ENCODE measurements around the gene AURKA. TPM values are rescaled to one million over a fixed set of nuclear protein-coding genes. Genes with fewer than 3 reads are reported as not detected.

The AURKA gene
- total RNA-seq, 3 donors from 2014 or later (not counting 1 experiment from before 2014, with no cell fraction given): 1.5 to 2.9 (median 2.0) TPM

DNA sequence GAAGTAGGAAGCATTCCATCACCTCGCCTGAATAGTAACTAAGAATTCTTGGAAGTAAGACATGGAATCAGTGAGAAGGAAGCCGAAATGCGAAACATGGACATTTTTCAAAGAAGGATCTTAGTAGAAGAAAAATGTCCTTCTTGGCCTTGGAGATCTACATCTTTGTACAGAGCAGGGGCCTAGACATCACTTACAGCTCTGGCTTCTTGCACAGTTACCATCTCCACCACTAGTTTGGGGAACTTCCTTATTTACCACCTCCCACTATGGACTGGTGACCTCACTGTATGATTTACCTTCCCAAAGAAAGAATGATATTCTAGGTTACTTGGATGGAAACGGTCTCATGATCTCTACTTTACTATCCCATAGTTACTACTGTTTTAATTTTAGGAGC is 35.8 kb upstream of the AURKA start:
- TF ChIP-seq, protein P1, sequence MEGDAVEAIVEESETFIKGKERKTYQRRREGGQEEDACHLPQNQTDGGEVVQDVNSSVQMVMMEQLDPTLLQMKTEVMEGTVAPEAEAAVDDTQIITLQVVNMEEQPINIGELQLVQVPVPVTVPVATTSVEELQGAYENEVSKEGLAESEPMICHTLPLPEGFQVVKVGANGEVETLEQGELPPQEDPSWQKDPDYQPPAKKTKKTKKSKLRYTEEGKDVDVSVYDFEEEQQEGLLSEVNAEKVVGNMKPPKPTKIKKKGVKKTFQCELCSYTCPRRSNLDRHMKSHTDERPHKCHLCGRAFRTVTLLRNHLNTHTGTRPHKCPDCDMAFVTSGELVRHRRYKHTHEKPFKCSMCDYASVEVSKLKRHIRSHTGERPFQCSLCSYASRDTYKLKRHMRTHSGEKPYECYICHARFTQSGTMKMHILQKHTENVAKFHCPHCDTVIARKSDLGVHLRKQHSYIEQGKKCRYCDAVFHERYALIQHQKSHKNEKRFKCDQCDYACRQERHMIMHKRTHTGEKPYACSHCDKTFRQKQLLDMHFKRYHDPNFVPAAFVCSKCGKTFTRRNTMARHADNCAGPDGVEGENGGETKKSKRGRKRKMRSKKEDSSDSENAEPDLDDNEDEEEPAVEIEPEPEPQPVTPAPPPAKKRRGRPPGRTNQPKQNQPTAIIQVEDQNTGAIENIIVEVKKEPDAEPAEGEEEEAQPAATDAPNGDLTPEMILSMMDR (IDR thresholded peaks at IDR 0.05): no peak
- no peak for DNase-seq
- Histone ChIP-seq H3K36me3 (ENCODE audit: control insufficient read depth, insufficient read depth, low read length) (no peaks in the 10 kb centered on the region), H3K9me3 (ENCODE audit: control insufficient read depth, insufficient read depth, low read length) (no peaks in the 10 kb centered on the region), H3K4me1 (ENCODE audit: control insufficient read depth, insufficient read depth, low read length) (peaks cover 24% of the 10 kb centered on the region), H3K4me3 (ENCODE audit: low read length) (no peak overlapping the region), H3K27me3 (ENCODE audit: control insufficient read depth, insufficient read depth, low read length) (no peaks in the 10 kb centered on the region), H3K27ac (ENCODE audit: low read length) (no peak overlapping the region)
- peaks cover 39 to 47% of the 10 kb centered on the region in 2 donors for H3K4me1 Mint-ChIP-seq
- 93% methylated on average over 3 of the region's 4 CpGs for WGBS (ENCODE audit: insufficient coverage)
- no peaks in the 10 kb centered on the region for H3K27me3 Mint-ChIP-seq (ENCODE audit: low read depth in 2 of 2)
- ATAC-seq: no peak
- H3K27ac Mint-ChIP-seq: peak overlapping the region; percentile 50 to 85
- intact Hi-C loops (cut with micrococcal nuclease): no loop called here
- H3K9me3 Mint-ChIP-seq: no peaks in the 10 kb centered on the region
- peak overlapping the region; percentile 33 for H3K4me3 Mint-ChIP-seq
- no peaks in the 10 kb centered on the region for H3K36me3 Mint-ChIP-seq

DNA sequence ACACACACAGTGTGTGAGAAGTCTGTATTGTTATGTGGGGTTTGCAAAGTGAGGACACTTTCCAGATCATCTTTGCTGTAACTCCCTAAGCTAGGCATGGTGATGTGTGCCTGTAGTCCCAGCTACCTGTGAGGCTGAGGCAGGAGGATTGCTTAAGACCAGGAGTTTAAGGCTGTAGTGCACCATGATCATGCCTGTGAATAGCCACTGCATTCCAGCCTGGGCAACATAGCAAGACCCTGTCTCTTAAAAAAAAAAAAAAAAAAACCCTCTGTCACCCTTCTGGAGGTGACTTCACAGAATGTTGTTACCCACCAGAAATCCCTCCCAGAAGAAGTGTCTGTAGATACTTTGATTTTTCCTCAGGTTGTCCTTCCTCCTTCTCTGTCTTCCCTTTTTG is 34.9 kb upstream of the AURKA start:
- Mint-ChIP-seq H3K4me3 (no peak overlapping the region), H3K36me3 (no peaks in the 10 kb centered on the region), H3K27ac (peak overlapping the region in 1 of 2 donors; percentile 85), H3K4me1 (peaks cover 43 to 49% of the 10 kb centered on the region in 2 donors), H3K27me3 (ENCODE audit: low read depth in 2 of 2) (no peaks in the 10 kb centered on the region), H3K9me3 (no peaks in the 10 kb centered on the region)
- Histone ChIP-seq H3K9me3 (ENCODE audit: control insufficient read depth, insufficient read depth, low read length) (no peaks in the 10 kb centered on the region), H3K27ac (ENCODE audit: low read length) (no peak overlapping the region), H3K27me3 (ENCODE audit: control insufficient read depth, insufficient read depth, low read length) (no peaks in the 10 kb centered on the region), H3K4me3 (ENCODE audit: low read length) (no peak overlapping the region), H3K4me1 (ENCODE audit: control insufficient read depth, insufficient read depth, low read length) (peaks cover 26% of the 10 kb centered on the region), H3K36me3 (ENCODE audit: control insufficient read depth, insufficient read depth, low read length) (no peaks in the 10 kb centered on the region)
- no peak for ATAC-seq
- DNase-seq: no peak
- TF ChIP-seq, protein P1 (IDR thresholded peaks at IDR 0.05): no peak
- intact Hi-C loops (cut with micrococcal nuclease): no loop called here

DNA sequence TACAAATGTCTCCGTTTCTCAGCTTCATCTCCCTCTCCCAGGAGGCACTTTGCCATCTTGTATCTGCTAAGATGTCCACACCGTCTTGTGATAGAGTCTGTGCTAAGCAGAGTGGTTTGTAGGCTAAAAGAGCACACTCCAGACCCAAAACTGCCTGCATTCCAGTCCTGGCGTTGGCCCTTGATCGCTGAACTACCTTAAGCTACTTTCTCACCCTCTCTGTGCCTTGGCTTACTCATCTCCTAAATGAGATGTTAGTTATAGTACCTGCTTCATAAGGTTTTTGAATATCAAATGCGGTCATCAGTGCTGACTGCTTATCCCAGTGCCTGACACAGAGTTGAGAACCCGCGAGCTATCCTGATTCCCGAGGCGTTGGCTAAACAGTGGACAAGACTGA is 34.0 kb upstream of the AURKA start:
- no peaks in the 10 kb centered on the region for H3K9me3 ChIP-seq (ENCODE audit: control insufficient read depth, insufficient read depth, low read length)
- DNase-seq: no peak
- H3K4me1 Mint-ChIP-seq: peaks cover 52 to 58% of the 10 kb centered on the region in 2 donors
- H3K27me3 Mint-ChIP-seq (ENCODE audit: low read depth in 2 of 2): no peaks in the 10 kb centered on the region
- H3K36me3 Mint-ChIP-seq: no peaks in the 10 kb centered on the region
- no peak overlapping the region for H3K4me3 Mint-ChIP-seq
- H3K27ac ChIP-seq (ENCODE audit: low read length): no peak overlapping the region
- no peaks in the 10 kb centered on the region for H3K9me3 Mint-ChIP-seq
- 97% methylated on average over 9 of the region's 9 CpGs for WGBS (ENCODE audit: insufficient coverage)
- no peak for ATAC-seq
- no peak overlapping the region for H3K4me3 ChIP-seq (ENCODE audit: low read length)
- no peaks in the 10 kb centered on the region for H3K36me3 ChIP-seq (ENCODE audit: control insufficient read depth, insufficient read depth, low read length)
- intact Hi-C loops (cut with micrococcal nuclease): no loop called here
- peaks cover 32% of the 10 kb centered on the region for H3K4me1 ChIP-seq (ENCODE audit: control insufficient read depth, insufficient read depth, low read length)
- H3K27me3 ChIP-seq (ENCODE audit: control insufficient read depth, insufficient read depth, low read length): no peaks in the 10 kb centered on the region
- TF ChIP-seq, protein P1 (IDR thresholded peaks at IDR 0.05): no peak
- H3K27ac Mint-ChIP-seq: no peak overlapping the region

DNA sequence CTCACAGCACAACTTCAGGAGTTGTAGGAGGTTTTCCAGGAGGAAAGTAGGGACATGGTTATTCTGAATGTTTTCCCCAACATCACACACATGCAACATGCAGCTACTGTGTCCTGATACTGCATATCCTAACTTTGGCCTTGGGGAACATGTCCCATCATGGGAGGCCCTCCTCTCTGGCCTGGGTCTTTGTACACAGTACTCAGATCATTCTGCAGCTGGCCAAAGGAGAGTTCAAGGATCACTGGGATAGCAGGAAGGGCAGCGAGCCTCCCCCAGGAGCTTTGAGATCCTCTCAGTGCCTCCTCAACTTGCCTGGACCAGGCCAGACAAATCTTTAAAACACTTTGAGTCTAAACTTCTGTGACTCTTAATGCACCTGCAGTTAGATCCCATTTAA is 32.9 kb upstream of the AURKA start:
- no peaks in the 10 kb centered on the region for H3K27me3 ChIP-seq (ENCODE audit: control insufficient read depth, insufficient read depth, low read length)
- Mint-ChIP-seq H3K27me3 (ENCODE audit: low read depth in 2 of 2) (no peaks in the 10 kb centered on the region), H3K9me3 (no peaks in the 10 kb centered on the region), H3K4me3 (no peak overlapping the region), H3K36me3 (no peaks in the 10 kb centered on the region), H3K4me1 (peaks cover 43 to 54% of the 10 kb centered on the region in 2 donors), H3K27ac (no peak overlapping the region)
- H3K36me3 ChIP-seq (ENCODE audit: control insufficient read depth, insufficient read depth, low read length): no peaks in the 10 kb centered on the region
- no peak overlapping the region for H3K4me3 ChIP-seq (ENCODE audit: low read length)
- TF ChIP-seq, protein P1 (IDR thresholded peaks at IDR 0.05): no peak
- 100% methylated on average over 1 of the region's 1 CpG for WGBS (ENCODE audit: insufficient coverage)
- DNase-seq (no peak), ATAC-seq (no peak)
- no peak overlapping the region for H3K27ac ChIP-seq (ENCODE audit: low read length)
- intact Hi-C loops (cut with micrococcal nuclease): no loop called here
- H3K9me3 ChIP-seq (ENCODE audit: control insufficient read depth, insufficient read depth, low read length): no peaks in the 10 kb centered on the region
- H3K4me1 ChIP-seq (ENCODE audit: control insufficient read depth, insufficient read depth, low read length): peaks cover 31% of the 10 kb centered on the region

All from natural killer cell (primary cell).